Transverse colon (tissue), 4 donors: ENCODE data around the gene CCDC81. TPM values are rescaled to one million over a fixed set of nuclear protein-coding genes. Genes with fewer than 3 reads are reported as not detected.

Experiments used
- DNase-seq: peaks from one replicate; pipeline ENCODE4 v3.0.0-alpha.2; 2019
- H3K27ac ChIP-seq, 4 donors: fragments of 200-600 bp; sonication (generic); 2 replicates each; pipeline ENCODE4 v1.5.1; 2016 to 2018; ENCODE audit warnings: inconsistent platforms in 4 of 4
- H3K27me3 ChIP-seq: fragments of 200-600 bp; sonication (generic); 2 replicates; pipeline ENCODE4 v1.5.1; 2017; ENCODE audit warnings: inconsistent platforms
- H3K36me3 ChIP-seq, 4 donors: fragments of 200-600 bp; sonication (generic); 2 replicates each; pipeline ENCODE4 v1.5.1; 2017 to 2019; ENCODE audit warnings: inconsistent platforms in 4 of 4
- H3K4me1 ChIP-seq, 4 donors: fragments of 200-600 bp; sonication (generic); 2 replicates each; pipeline ENCODE4 v1.5.1; 2017 to 2020; ENCODE audit warnings: inconsistent platforms in 4 of 4
- H3K4me3 ChIP-seq, 4 donors: fragments of 200-600 bp; sonication (generic); 1 replicate in 1 of 4; 2 replicates in 3 of 4; pipeline versions ENCODE4 v1.5.1 to v1.6.1; 2017 to 2019; ENCODE audit warnings: inconsistent platforms in 4 of 4
- H3K9me3 ChIP-seq, 2 donors: fragments of 200-600 bp; sonication (generic); 2 replicates each; pipeline ENCODE4 v1.5.1; 2017 to 2019; ENCODE audit warnings: inconsistent platforms in 2 of 2
- EP300 ChIP-seq: sonication (generic); formaldehyde crosslinking; IDR thresholded peaks from one replicate; pipeline ENCODE4 v1.6.1; 2017; ENCODE audit warnings: antibody characterized with exemption, low read depth
- POLR2A ChIP-seq: fragments of 450-650 bp; IDR thresholded peaks from one replicate; pipeline ENCODE4 v1.6.1; 2016; ENCODE audit warnings: antibody characterized with exemption, mild to moderate bottlenecking, moderate library complexity
- POLR2AphosphoS5 ChIP-seq, 3 donors: sonication (generic); formaldehyde crosslinking; IDR thresholded peaks; one replicate each; pipeline ENCODE4 v1.6.1; 2016; ENCODE audit warnings: antibody characterized with exemption in 3 of 3
- WGBS, 2 donors: methylation state at CpG; one replicate each; pipeline ENCODE4 v1.1.5; 2018; ENCODE audit warnings: low coverage in 1 of 2; 5-methylcytosine and 5-hydroxymethylcytosine counted together
- in situ Hi-C, 4 donors: fragments of 200-750 bp; cut with MboI; loops; one replicate each; pipeline versions ENCODE4 v1.15.0 to v1.15.1; 2017; ENCODE audit warnings: low sequenced_read_pairs in 3 of 4, low pct_ligation_motif_present in 1 of 4, low pct_unique_long_range_greater_than_20kb in 1 of 4
- intact Hi-C: fragments of 100-400 bp; cut with DNase I; formaldehyde crosslinking; loops from one replicate; pipeline ENCODE4 v1.15.1; 2023; ENCODE audit warnings: low total_unique reads
- total RNA-seq, 4 donors: library from RNA; depleted of rRNA; stranded (reverse); fragments of >200 nt; gene quantifications; one replicate each; pipeline ENCODE4 v1.1.0, GENCODE V29; 2016
- TF ChIP-seq, protein P1 (sequence below), 5 experiments: fragments of 200-600 bp in 3 of 5; fragments of 450-650 bp in 2 of 5; sonication (generic) in 3 of 5; IDR thresholded peaks; 1 replicate in 2 of 5; 2 replicates in 3 of 5; pipeline ENCODE4 v1.5.1; 2016 to 2017; ENCODE audit warnings: antibody characterized with exemption in 5 of 5, inconsistent platforms in 3 of 5, mild to moderate bottlenecking in 2 of 5, moderate library complexity in 1 of 5

Gene CCDC81
- total RNA-seq, 4 donors from 2014 or later: 0.41 to 0.64 TPM; not detected in 2

- Histone ChIP-seq H3K27ac (no peak overlapping the region), H3K36me3 (no peaks in the 10 kb centered on the region), H3K9me3 (no peaks in the 10 kb centered on the region), H3K4me1 (no peaks in the 10 kb centered on the region), H3K4me3 (no peak overlapping the region), H3K27me3 (no peaks in the 10 kb centered on the region)
- in situ Hi-C loops: no loop called here
- intact Hi-C loops: no loop called here
- TF ChIP-seq POLR2AphosphoS5 (IDR thresholded peaks at IDR 0.05): no peak
- TF ChIP-seq, protein P1, sequence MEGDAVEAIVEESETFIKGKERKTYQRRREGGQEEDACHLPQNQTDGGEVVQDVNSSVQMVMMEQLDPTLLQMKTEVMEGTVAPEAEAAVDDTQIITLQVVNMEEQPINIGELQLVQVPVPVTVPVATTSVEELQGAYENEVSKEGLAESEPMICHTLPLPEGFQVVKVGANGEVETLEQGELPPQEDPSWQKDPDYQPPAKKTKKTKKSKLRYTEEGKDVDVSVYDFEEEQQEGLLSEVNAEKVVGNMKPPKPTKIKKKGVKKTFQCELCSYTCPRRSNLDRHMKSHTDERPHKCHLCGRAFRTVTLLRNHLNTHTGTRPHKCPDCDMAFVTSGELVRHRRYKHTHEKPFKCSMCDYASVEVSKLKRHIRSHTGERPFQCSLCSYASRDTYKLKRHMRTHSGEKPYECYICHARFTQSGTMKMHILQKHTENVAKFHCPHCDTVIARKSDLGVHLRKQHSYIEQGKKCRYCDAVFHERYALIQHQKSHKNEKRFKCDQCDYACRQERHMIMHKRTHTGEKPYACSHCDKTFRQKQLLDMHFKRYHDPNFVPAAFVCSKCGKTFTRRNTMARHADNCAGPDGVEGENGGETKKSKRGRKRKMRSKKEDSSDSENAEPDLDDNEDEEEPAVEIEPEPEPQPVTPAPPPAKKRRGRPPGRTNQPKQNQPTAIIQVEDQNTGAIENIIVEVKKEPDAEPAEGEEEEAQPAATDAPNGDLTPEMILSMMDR (IDR thresholded peaks at IDR 0.05): no peak
- TF ChIP-seq POLR2A: no peak
- no peak for TF ChIP-seq EP300
- no peak for DNase-seq
- WGBS, 2 donors: 80% methylated on average over 1 of the region's 1 CpG; no CpG with 5 or more reads in 1 of the 2 donors
Observed at GRCh38 chr11:86444981-86445380, 70.3 kb downstream of the CCDC81 start.

DNA sequence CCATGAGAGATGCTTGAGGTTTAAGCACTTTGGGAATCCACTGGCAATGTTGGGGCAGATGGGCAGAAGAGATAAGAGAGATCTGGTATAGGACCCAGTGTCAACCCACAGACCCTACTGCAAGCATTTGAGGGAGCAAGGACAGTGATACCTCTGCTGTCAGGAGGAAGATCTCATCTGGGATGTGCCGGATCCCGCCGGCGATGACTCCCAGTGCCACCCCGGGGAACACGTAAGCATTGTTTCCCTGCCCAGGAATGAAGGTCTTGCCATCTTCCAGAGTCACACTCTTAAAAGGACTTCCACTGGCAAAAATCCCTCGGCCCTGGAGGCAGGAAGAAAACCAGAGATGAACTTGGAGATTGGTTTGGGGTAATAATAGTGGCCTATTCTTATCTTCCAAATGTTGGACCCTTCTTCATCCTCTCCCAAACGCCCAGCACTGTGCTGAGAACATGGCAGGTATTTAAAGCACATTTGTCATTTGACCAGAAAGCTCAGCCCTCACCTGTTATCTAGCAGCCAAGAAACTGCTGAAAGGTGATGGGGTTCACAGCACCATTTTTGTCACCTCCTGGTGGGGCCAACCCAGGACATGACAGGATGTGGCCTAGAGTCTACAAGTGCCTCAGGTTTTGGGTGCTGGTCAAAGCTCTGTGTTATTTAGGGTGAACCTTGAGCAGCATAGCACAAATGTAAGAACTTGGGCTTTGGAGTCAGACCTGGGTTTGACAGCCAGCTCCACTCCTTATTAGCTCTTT, 71.7 kb downstream of the CCDC81 start:
- DNase-seq: no peak
- intact Hi-C loops: no loop called here
- Histone ChIP-seq H3K4me3 (no peak overlapping the region), H3K9me3 (no peaks in the 10 kb centered on the region), H3K4me1 (no peaks in the 10 kb centered on the region), H3K27ac (no peak overlapping the region), H3K27me3 (no peaks in the 10 kb centered on the region), H3K36me3 (no peaks in the 10 kb centered on the region)
- TF ChIP-seq, protein P1 (IDR thresholded peaks at IDR 0.05): no peak
- TF ChIP-seq POLR2A (no peak), EP300 (no peak)
- in situ Hi-C loops: no loop called here
- 89% methylated on average over 8 of the region's 8 CpGs; no CpG with 5 or more reads in 1 of the 2 donors for WGBS, 2 donors

DNA sequence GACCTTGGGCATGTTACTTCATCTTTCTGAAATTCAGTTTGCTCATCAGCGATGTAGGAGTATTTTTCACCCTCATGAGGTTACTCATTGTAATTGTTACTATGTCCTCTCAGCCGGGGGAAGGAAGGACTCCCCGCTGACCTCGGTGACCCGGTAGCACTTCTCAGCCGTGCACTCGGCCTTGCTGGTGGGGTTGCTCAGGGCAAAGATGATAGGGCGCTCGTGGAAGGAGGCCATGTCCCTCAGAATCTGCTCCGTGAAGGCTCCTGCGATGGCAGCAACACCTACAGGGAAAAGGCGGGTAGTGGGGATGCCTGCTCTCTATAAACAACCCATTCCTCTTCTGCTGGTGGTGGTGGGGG, 72.2 kb downstream of the CCDC81 start:
- TF ChIP-seq POLR2AphosphoS5 (IDR thresholded peaks at IDR 0.05) (no peak), EP300 (no peak), POLR2A (no peak)
- TF ChIP-seq, protein P1 (IDR thresholded peaks at IDR 0.05): no peak
- in situ Hi-C loops (no loop called here), intact Hi-C loops (no loop called here)
- H3K9me3 ChIP-seq: no peaks in the 10 kb centered on the region
- H3K27me3 ChIP-seq: no peaks in the 10 kb centered on the region
- 92 to 93% methylated on average over 7 to 12 of the region's 12 CpGs for WGBS, 2 donors
- H3K4me3 ChIP-seq: no peak overlapping the region
- no peaks in the 10 kb centered on the region for H3K36me3 ChIP-seq
- H3K4me1 ChIP-seq: no peaks in the 10 kb centered on the region
- no peak for DNase-seq
- no peak overlapping the region for H3K27ac ChIP-seq

GRCh38 chr11:86447763-86448480, 73.2 kb downstream of the CCDC81 start:
- H3K27me3 ChIP-seq: no peaks in the 10 kb centered on the region
- no peak overlapping the region for H3K4me3 ChIP-seq
- no peak overlapping the region for H3K27ac ChIP-seq
- TF ChIP-seq POLR2A (no peak), POLR2AphosphoS5 (IDR thresholded peaks at IDR 0.05) (no peak), EP300 (no peak)
- TF ChIP-seq, protein P1 (IDR thresholded peaks at IDR 0.05): no peak
- 70% methylated on average over 3 of the region's 3 CpGs; no CpG with 5 or more reads in 1 of the 2 donors for WGBS, 2 donors
- no peaks in the 10 kb centered on the region for H3K4me1 ChIP-seq
- in situ Hi-C loops: no loop called here
- intact Hi-C loops: no loop called here
- H3K9me3 ChIP-seq: no peaks in the 10 kb centered on the region
- DNase-seq: no peak
- no peaks in the 10 kb centered on the region for H3K36me3 ChIP-seq
